VCaP (cell line): Measurements from ENCODE around the gene TTC22.
A peak's percentile ranks its signal among the peaks of the same experiment; 100 is the strongest.

Experiments
- H3K27ac ChIP-seq: fragments of 450-650 bp; 2 replicates; pipeline ENCODE4 v1.5.1; 2017
- TF ChIP-seq, protein P1 (sequence below): fragments of 450-650 bp; conservative IDR thresholded peaks from 2 replicates; pipeline ENCODE4 v1.5.1; 2017; ENCODE audit warnings: mild to moderate bottlenecking, moderate library complexity

Gene TTC22

DNA sequence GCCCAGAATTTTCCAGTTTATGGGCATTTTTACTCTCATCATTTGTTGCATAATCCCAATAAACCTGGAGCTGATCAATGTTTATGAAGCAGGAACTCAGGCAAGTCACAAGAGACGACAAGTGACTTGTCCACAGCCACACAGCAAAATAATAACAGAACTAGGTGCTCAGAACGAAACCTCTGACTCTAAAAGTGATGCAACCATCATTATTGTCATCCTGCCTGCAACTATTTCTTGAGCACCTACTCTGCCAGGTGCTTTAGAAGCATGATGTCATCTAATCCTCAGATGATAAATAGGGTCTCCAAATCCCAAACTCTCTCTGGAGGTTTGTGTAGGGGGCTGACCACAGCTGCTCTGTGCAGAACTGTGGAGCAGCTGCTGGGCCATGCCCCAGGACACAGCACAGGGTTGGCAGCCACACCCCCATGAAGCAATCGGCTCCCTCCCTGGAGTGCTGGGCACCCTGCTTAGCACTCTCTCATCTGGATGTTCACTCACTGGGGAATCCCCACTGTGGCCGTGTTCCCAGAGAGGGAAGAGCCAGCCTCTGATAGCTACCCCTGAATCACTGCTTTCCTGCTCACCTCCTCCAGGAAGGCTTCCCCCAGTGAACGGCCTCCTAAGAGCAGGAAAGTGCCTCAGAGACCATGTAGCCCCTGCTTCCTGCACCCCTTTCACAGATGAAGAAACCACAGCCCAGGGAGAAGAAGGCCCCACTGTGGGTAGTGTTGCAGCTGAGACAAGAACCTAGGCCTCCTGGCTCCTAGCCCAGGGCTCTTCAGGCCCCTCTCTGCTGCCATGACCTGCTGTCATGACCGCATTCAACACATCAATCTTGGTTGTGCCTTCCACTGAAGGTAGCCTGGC, 2.1 kb downstream of the TTC22 start:
- TF ChIP-seq, protein P1, sequence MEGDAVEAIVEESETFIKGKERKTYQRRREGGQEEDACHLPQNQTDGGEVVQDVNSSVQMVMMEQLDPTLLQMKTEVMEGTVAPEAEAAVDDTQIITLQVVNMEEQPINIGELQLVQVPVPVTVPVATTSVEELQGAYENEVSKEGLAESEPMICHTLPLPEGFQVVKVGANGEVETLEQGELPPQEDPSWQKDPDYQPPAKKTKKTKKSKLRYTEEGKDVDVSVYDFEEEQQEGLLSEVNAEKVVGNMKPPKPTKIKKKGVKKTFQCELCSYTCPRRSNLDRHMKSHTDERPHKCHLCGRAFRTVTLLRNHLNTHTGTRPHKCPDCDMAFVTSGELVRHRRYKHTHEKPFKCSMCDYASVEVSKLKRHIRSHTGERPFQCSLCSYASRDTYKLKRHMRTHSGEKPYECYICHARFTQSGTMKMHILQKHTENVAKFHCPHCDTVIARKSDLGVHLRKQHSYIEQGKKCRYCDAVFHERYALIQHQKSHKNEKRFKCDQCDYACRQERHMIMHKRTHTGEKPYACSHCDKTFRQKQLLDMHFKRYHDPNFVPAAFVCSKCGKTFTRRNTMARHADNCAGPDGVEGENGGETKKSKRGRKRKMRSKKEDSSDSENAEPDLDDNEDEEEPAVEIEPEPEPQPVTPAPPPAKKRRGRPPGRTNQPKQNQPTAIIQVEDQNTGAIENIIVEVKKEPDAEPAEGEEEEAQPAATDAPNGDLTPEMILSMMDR: no peak
- no peak overlapping the region for H3K27ac ChIP-seq

DNA sequence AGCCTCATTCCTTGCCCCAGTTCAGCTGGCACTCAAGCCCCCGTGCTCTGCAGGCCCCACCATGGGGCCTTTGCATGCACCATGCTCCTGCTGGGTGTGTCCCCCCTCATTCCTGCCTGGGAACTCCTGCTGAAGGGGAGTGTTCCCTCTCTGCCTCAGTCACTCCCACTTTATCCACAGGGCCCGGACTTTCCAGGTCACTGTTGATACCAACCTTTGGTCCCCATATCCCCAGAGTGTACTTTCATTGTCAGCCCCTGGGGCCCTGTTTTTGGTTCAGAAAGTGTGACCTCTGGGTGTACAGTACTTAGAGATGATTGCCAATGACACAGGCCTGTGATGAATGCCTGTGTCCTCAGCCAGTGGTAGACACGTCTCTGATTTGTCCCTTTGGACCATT, 2.9 kb downstream of the TTC22 start:
- H3K27ac ChIP-seq: no peak overlapping the region
- TF ChIP-seq, protein P1: no peak

DNA sequence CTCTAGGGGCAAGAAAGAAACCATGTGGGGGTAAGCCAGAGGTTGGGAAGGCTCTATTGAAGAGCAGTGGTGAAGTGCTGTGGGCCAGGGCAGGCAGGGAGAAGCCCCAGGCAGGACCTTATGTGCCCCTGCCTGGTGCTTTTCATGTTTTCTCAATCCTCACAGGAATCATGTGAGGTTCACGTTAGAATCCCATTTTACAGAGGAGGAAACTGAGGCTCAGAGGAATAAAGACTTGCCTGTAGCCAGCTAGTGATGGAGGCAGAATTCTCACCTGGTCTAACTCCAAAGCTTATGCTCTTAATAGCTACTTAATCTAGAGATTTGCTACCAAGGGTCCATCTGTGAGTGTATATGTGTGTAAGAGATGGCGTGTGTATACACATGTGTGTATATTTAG, 4.2 kb downstream of the TTC22 start:
- TF ChIP-seq, protein P1: no peak
- H3K27ac ChIP-seq: no peak overlapping the region

DNA sequence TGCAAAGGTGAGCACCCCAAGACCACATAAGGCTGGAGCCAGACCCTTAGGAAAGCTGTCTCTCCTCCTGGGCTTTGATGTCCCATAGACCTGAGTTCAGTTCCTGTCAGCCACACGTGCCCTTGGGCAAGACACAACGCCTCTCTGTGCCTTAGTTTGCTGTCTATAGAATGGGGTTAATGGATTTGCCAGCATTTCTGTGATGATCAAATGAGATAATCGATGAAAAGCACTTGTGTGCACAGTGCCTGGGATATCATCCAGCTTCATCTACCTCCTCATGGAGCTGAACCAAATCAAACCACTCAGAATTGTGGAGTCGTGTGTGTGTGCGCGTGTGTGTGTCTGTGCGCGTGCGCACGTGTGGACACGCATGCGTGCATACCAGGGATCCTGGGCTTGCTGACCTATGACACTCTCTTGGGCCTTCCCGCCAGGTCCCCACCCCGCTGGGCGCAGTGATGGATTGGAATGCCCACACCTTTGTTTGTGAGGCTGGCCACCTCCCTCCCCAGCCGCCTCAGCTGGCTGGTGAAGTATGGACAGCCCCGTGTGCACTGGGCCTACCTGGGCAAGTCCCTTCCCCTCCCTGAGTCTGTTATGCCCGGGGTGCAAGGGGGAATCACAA, 5.2 kb downstream of the TTC22 start:
- TF ChIP-seq, protein P1: no peak
- H3K27ac ChIP-seq: peak overlapping the region; percentile 53

DNA sequence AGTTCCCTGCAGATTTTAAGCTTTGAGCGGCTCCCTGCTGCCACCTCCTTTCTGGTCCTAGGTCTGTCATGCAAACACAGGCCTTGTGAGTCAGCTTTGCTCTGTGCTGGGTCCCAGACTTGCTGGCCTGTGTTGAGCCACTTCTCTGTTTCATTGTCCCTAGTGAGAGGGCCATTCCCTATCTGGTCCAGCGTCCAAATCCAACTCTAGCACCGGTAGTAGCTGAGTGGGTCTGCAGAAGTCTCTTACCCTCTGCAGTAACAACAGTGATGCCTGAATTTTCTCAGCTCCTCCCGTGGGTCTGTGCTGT, 5.8 kb downstream of the TTC22 start:
- TF ChIP-seq, protein P1: no peak
- H3K27ac ChIP-seq: peak overlapping the region; percentile 53

DNA sequence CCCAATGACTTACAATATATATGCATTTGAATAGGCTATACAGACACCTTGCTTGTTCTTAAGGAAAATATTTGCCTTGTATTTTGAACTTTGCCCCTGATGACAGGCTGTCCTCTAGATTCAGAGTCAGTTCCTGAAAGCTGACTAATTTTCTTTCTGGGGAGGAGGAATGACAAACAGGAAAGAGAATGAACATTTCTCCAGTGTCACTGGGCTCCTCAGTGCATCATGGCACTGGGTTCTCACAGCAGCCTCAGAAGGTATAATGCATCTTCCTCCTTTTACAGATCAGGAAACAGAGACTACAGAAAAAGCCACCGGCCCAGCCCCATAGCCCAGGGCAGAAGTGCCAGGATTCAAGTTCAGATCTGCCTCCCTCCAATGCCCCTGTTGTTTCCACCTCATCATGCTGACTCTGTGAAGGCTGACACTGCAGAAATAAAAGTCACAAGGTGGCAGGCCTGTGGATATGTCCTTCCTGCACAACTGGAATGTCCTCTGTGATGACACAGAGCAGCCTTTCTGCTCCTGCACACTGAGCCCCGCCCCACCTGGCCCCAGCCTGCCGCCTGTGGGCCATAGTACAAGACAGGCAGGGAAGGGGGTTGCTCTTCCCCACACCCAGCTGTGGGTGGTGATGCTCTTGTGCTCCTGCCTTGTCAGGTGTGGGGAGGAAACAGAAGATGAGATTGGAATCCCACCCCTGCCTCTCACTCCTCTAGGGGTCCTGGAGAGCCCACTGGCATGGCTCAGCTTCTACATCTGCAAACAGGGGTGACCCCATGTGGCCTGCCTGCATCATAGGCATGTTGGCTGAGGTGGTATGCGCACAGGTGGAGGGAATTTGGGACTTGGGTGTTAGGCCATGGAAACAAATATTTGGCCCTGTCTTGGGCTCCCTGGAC, 6.4 kb downstream of the TTC22 start:
- TF ChIP-seq, protein P1: 0 out of 2 replicates have a peak, but pooled peaks have one; percentile 10
- H3K27ac ChIP-seq: peak overlapping the region; percentile 53

DNA sequence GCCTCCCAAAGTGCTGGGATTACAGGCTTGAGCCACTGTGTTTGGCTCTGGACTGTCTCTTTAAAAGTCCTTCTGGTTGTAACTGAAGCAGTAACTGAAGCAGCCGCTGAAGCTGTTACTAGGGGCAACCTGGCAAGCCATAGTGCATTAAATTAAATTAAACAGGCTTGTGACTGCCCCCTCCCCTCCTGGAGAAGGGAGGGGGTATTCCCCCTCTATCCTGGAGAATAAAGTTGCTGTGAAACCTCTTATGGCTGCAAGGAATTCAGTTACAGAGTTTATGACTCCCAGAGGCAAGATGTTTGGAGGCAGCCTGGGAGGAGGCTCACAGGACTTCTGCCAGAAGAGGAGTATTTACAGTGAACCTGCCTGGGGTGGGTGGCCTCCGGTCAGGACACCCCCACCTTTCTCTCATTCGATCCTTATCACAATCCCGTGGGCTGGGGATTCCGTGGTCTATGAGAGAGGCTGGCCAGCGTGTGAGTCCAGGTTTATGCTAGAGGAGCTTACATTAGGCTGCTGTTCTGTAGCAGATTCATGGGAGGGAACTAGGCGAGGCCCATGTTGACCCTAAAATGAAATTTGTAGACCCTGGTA, 8.3 kb downstream of the TTC22 start:
- TF ChIP-seq, protein P1: no peak
- H3K27ac ChIP-seq: no peak overlapping the region
